Gastroesophageal sphincter (tissue), 3 donors: ENCODE data around the gene EFCAB5.

ENCODE experiments used
- CTCF ChIP-seq, 4 experiments: fragments of 200-600 bp in 2 of 4; fragments of 450-650 bp in 2 of 4; sonication (generic) in 1 of 4; IDR thresholded peaks; one replicate each; pipeline ENCODE4 v1.5.1; 2017 to 2019; ENCODE audit warnings: antibody characterized with exemption in 4 of 4, mild to moderate bottlenecking in 2 of 4, moderate library complexity in 2 of 4
- EP300 ChIP-seq: sonication (generic); formaldehyde crosslinking; IDR thresholded peaks from one replicate; pipeline ENCODE4 v1.6.1; 2017; ENCODE audit warnings: antibody characterized with exemption, mild to moderate bottlenecking

- TF ChIP-seq CTCF (IDR thresholded peaks at IDR 0.05): no peak
- TF ChIP-seq EP300: no peak
Measured at GRCh38 chr17:30091771-30092170, 150.3 kb downstream of the EFCAB5 start.
